ENCODE results near the gene DOCK8. TPM values are rescaled to one million over a fixed set of nuclear protein-coding genes. Genes with fewer than 3 reads are reported as not detected.

DOCK8 gene
- total RNA-seq, 1 donor from 2014 or later: 83.4 TPM

DNA sequence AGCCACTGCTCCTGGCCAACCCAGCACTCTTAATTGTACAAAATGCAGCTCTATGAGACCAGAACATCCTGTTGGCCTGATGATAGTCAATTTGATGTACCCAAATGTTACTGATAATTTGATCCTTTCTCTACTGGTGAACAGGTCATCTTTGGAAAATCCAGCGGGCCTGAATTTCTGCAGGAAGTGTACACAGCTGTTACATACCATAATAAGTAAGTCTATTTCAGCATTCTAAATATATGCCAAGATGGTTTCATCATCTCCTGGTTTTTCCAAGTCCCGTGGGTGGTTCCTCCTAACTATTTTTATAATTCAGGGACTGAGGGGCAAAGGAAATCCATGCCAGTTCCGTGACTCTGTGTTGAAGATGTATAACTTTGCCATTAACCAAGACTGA is 155.4 kb downstream of the DOCK8 start:
- DNase-seq (no peak), ATAC-seq (no peak)
- Histone ChIP-seq H3K27me3 (no peaks in the 10 kb centered on the region), H3K4me1 (no peaks in the 10 kb centered on the region), H3K4me3 (no peak overlapping the region), H3K9me3 (no peaks in the 10 kb centered on the region), H3K36me3 (peaks cover 75% of the 10 kb centered on the region), H3K27ac (no peak overlapping the region)
- TF ChIP-seq, protein P1, sequence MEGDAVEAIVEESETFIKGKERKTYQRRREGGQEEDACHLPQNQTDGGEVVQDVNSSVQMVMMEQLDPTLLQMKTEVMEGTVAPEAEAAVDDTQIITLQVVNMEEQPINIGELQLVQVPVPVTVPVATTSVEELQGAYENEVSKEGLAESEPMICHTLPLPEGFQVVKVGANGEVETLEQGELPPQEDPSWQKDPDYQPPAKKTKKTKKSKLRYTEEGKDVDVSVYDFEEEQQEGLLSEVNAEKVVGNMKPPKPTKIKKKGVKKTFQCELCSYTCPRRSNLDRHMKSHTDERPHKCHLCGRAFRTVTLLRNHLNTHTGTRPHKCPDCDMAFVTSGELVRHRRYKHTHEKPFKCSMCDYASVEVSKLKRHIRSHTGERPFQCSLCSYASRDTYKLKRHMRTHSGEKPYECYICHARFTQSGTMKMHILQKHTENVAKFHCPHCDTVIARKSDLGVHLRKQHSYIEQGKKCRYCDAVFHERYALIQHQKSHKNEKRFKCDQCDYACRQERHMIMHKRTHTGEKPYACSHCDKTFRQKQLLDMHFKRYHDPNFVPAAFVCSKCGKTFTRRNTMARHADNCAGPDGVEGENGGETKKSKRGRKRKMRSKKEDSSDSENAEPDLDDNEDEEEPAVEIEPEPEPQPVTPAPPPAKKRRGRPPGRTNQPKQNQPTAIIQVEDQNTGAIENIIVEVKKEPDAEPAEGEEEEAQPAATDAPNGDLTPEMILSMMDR (IDR thresholded peaks at IDR 0.05): no peak
- intact Hi-C loops (cut with DNase I): no loop called here

DNA sequence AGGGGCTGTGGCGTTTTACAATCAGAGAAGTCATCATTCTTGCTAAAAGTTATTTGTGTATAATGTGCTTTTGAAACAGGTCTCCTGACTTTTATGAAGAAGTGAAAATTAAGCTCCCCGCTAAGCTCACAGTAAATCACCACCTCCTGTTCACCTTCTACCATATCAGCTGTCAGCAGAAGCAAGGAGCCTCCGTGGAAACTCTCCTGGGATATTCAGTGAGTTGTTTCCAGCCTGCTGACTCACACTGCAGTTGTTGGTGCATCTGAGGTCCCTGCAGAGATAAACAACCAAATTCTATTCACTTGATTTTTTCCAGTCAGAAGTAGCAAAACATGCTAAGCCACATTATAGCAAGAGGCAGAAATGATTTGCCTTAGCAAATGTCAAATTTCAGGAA is 156.7 kb downstream of the DOCK8 start:
- DNase-seq (no peak), ATAC-seq (no peak)
- Histone ChIP-seq H3K27ac (no peak overlapping the region), H3K36me3 (peaks cover 69% of the 10 kb centered on the region), H3K9me3 (no peaks in the 10 kb centered on the region), H3K27me3 (no peaks in the 10 kb centered on the region), H3K4me1 (no peaks in the 10 kb centered on the region), H3K4me3 (no peak overlapping the region)
- TF ChIP-seq, protein P1 (IDR thresholded peaks at IDR 0.05): no peak
- intact Hi-C loops (cut with DNase I): no loop called here

DNA sequence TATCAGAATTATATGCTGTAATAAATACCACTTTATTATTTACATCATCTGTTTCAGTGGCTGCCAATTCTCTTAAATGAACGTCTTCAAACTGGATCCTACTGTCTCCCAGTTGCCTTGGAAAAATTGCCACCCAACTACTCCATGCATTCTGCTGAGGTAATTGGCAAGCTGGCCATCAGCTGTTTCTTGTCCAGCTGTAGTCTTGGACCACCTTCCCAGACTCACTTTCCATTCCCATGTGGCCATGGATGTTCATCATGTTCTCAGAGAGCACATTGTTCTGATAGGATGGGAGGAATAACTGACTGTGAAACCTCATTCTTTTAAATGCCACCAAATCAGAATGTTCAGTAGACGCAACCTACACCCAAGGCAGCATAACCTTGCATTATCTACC is 157.5 kb downstream of the DOCK8 start:
- Histone ChIP-seq H3K9me3 (no peaks in the 10 kb centered on the region), H3K4me1 (no peaks in the 10 kb centered on the region), H3K27ac (no peak overlapping the region), H3K4me3 (no peak overlapping the region), H3K27me3 (no peaks in the 10 kb centered on the region), H3K36me3 (peaks cover 73% of the 10 kb centered on the region)
- intact Hi-C loops (cut with DNase I): no loop called here
- DNase-seq: no peak
- ATAC-seq: no peak
- TF ChIP-seq, protein P1 (IDR thresholded peaks at IDR 0.05): no peak

- intact Hi-C loops (cut with DNase I): no loop called here
- Histone ChIP-seq H3K36me3 (peaks cover 72% of the 10 kb centered on the region), H3K27ac (no peak overlapping the region), H3K4me1 (no peaks in the 10 kb centered on the region), H3K27me3 (no peaks in the 10 kb centered on the region), H3K4me3 (no peak overlapping the region), H3K9me3 (no peaks in the 10 kb centered on the region)
- ATAC-seq (no peak), DNase-seq (no peak)
- TF ChIP-seq, protein P1 (IDR thresholded peaks at IDR 0.05): no peak
Measured at GRCh38 chr9:373759-374206, 159.1 kb downstream of the DOCK8 start.

GRCh38 chr9:374736-375135 is 160.1 kb downstream of the DOCK8 start:
- DNase-seq: no peak
- H3K9me3 ChIP-seq: no peaks in the 10 kb centered on the region
- TF ChIP-seq, protein P1 (IDR thresholded peaks at IDR 0.05): no peak
- intact Hi-C loops (cut with DNase I): no loop called here
- peaks cover 73% of the 10 kb centered on the region for H3K36me3 ChIP-seq
- no peak overlapping the region for H3K27ac ChIP-seq
- no peak overlapping the region for H3K4me3 ChIP-seq
- ATAC-seq: no peak
- H3K27me3 ChIP-seq: no peaks in the 10 kb centered on the region
- no peaks in the 10 kb centered on the region for H3K4me1 ChIP-seq

DNA sequence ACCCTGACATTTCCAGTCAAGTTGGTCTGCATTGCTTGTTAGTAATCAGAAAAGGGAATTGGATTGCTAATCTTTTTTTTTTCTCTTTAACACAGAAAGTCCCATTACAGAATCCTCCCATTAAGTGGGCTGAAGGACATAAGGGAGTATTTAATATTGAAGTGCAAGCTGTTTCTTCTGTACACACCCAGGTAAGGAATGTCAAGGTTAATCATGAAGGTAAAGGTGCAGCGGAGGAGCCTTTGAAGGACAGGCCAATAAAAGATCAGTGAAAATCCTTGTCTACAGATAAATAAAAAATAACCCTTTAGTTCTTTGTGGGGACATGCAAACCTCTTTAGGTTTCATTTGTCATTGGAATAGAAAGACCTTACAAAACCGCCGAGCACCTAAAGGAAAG is 161.4 kb downstream of the DOCK8 start:
- no peak for DNase-seq
- Histone ChIP-seq H3K36me3 (peaks cover 64% of the 10 kb centered on the region), H3K4me3 (no peak overlapping the region), H3K27me3 (no peaks in the 10 kb centered on the region), H3K4me1 (no peaks in the 10 kb centered on the region), H3K9me3 (no peaks in the 10 kb centered on the region), H3K27ac (no peak overlapping the region)
- intact Hi-C loops (cut with DNase I): no loop called here
- peak; percentile 36 for ATAC-seq
- TF ChIP-seq, protein P1 (IDR thresholded peaks at IDR 0.05): no peak

Data from upper lobe of right lung (tissue), 1 donor.